CD4-positive, alpha-beta T cell treated with Interleukin-4 for 4 hours (primary cell): ENCODE data around the gene VSTM2L.

Source experiments
- DNase-seq: peaks from one replicate; pipeline ENCODE4 v3.0.0-alpha.2; 2020

VSTM2L gene

GRCh38 chr20:37901654-37902503 lies 1.0 kb upstream of the VSTM2L start:
- no peak for DNase-seq

- DNase-seq: no peak
Observed at GRCh38 chr20:37903317-37904007, 535 bp downstream of the VSTM2L start.

- DNase-seq: no peak
Observed at GRCh38 chr20:37904008-37904642, 1.2 kb downstream of the VSTM2L start.

GRCh38 chr20:37904845-37905373 lies 2.0 kb downstream of the VSTM2L start:
- no peak for DNase-seq

GRCh38 chr20:37905671-37906613 lies 3.0 kb downstream of the VSTM2L start:
- DNase-seq: no peak

- DNase-seq: no peak
Observed at GRCh38 chr20:37907330-37907676, 4.4 kb downstream of the VSTM2L start.

- no peak for DNase-seq
Observed at GRCh38 chr20:37907677-37908401, 4.9 kb downstream of the VSTM2L start.

- no peak for DNase-seq
Observed at GRCh38 chr20:37911261-37911660, 8.3 kb downstream of the VSTM2L start.

- DNase-seq: no peak
Observed at GRCh38 chr20:37911838-37912281, 8.9 kb downstream of the VSTM2L start.

GRCh38 chr20:37912874-37913273 lies 9.9 kb downstream of the VSTM2L start:
- DNase-seq: no peak

GRCh38 chr20:37913567-37914366 lies 10.8 kb downstream of the VSTM2L start:
- no peak for DNase-seq

- no peak for DNase-seq
Observed at GRCh38 chr20:37914367-37914671, 11.4 kb downstream of the VSTM2L start.

- peak; percentile 14 for DNase-seq
Observed at GRCh38 chr20:37914672-37915433, 11.9 kb downstream of the VSTM2L start.

GRCh38 chr20:37915434-37915787 lies 12.5 kb downstream of the VSTM2L start:
- no peak for DNase-seq

- no peak for DNase-seq
Observed at GRCh38 chr20:37915800-37916570, 13.1 kb downstream of the VSTM2L start.

GRCh38 chr20:37917461-37917860 lies 14.5 kb downstream of the VSTM2L start:
- no peak for DNase-seq

- no peak for DNase-seq
Observed at GRCh38 chr20:37918035-37918434, 15.1 kb downstream of the VSTM2L start.

- no peak for DNase-seq
Observed at GRCh38 chr20:37919389-37920040, 16.6 kb downstream of the VSTM2L start.

- DNase-seq: no peak
Observed at GRCh38 chr20:37920270-37920669, 17.3 kb downstream of the VSTM2L start.
